Measurements from ENCODE around the gene FHIT.

GRCh38 chr3:60877188-60877587 lies 374.1 kb downstream of the FHIT start:
- no peak for TF ChIP-seq CTCF (IDR thresholded peaks at IDR 0.05)
- no peak for TF ChIP-seq POLR2A (IDR thresholded peaks at IDR 0.05)
- TF ChIP-seq EP300 (IDR thresholded peaks at IDR 0.05): no peak
